Transverse colon (tissue), 4 donors: Measurements from ENCODE around the gene NCK2.

Experiments
- CTCF ChIP-seq, 5 experiments: fragments of 200-600 bp in 3 of 5; fragments of 450-650 bp in 2 of 5; sonication (generic) in 3 of 5; IDR thresholded peaks; 1 replicate in 2 of 5; 2 replicates in 3 of 5; pipeline ENCODE4 v1.5.1; 2016 to 2017; ENCODE audit warnings: antibody characterized with exemption in 5 of 5, inconsistent platforms in 3 of 5, mild to moderate bottlenecking in 2 of 5, moderate library complexity in 1 of 5
- EP300 ChIP-seq: sonication (generic); formaldehyde crosslinking; IDR thresholded peaks from one replicate; pipeline ENCODE4 v1.6.1; 2017; ENCODE audit warnings: antibody characterized with exemption, low read depth
- POLR2A ChIP-seq: fragments of 450-650 bp; IDR thresholded peaks from one replicate; pipeline ENCODE4 v1.6.1; 2016; ENCODE audit warnings: antibody characterized with exemption, mild to moderate bottlenecking, moderate library complexity
- POLR2AphosphoS5 ChIP-seq, 3 donors: sonication (generic); formaldehyde crosslinking; IDR thresholded peaks; one replicate each; pipeline ENCODE4 v1.6.1; 2016; ENCODE audit warnings: antibody characterized with exemption in 3 of 3

GRCh38 chr2:105876191-105876590, 131.5 kb downstream of the NCK2 start:
- TF ChIP-seq CTCF (IDR thresholded peaks at IDR 0.05): no peak
- no peak for TF ChIP-seq POLR2A
- TF ChIP-seq EP300: no peak
- no peak for TF ChIP-seq POLR2AphosphoS5 (IDR thresholded peaks at IDR 0.05)
